Gastroesophageal sphincter (tissue), 4 donors: ENCODE measurements around the gene ATF6. TPM values are rescaled to one million over a fixed set of nuclear protein-coding genes. Genes with fewer than 3 reads are reported as not detected.

Source experiments
- ATAC-seq: fragments of 150-250 bp; one replicate; pipeline ENCODE4 v1.9.1; 2016; ENCODE audit warnings: mild to moderate bottlenecking, moderate library complexity
- H3K27ac ChIP-seq, 4 donors: fragments of 200-600 bp; sonication (generic) in 3 of 4; 1 replicate in 3 of 4; 2 replicates in 1 of 4; pipeline ENCODE4 v1.5.1; 2016 to 2019
- H3K27me3 ChIP-seq: fragments of 200-600 bp; sonication (generic); one replicate; pipeline ENCODE4 v1.5.1; 2019
- H3K36me3 ChIP-seq, 2 donors: fragments of 200-600 bp; sonication (generic); one replicate each; pipeline ENCODE4 v1.5.1; 2019; ENCODE audit warnings: control low read depth in 1 of 2
- H3K4me1 ChIP-seq, 3 donors: fragments of 200-600 bp; sonication (generic); 1 replicate in 2 of 3; 2 replicates in 1 of 3; pipeline ENCODE4 v1.5.1; 2016 to 2019; ENCODE audit warnings: control low read depth in 2 of 3
- H3K4me3 ChIP-seq, 2 donors: fragments of 200-600 bp; sonication (generic); one replicate each; pipeline ENCODE4 v1.5.1; 2019; ENCODE audit warnings: mild to moderate bottlenecking in 1 of 2, moderate library complexity in 1 of 2
- H3K9me3 ChIP-seq, 3 donors: fragments of 200-600 bp; sonication (generic); one replicate each; pipeline ENCODE4 v1.5.1; 2017 to 2019; ENCODE audit warnings: control low read depth in 2 of 3
- CTCF ChIP-seq, 4 experiments: fragments of 200-600 bp in 2 of 4; fragments of 450-650 bp in 2 of 4; sonication (generic) in 1 of 4; IDR thresholded peaks; one replicate each; pipeline ENCODE4 v1.5.1; 2017 to 2019; ENCODE audit warnings: antibody characterized with exemption in 4 of 4, mild to moderate bottlenecking in 2 of 4, moderate library complexity in 2 of 4
- EP300 ChIP-seq: sonication (generic); formaldehyde crosslinking; IDR thresholded peaks from one replicate; pipeline ENCODE4 v1.6.1; 2017; ENCODE audit warnings: antibody characterized with exemption, mild to moderate bottlenecking
- POLR2A ChIP-seq, 2 donors: fragments of 450-650 bp; IDR thresholded peaks; one replicate each; pipeline ENCODE4 v1.6.1; 2017; ENCODE audit warnings: antibody characterized with exemption in 2 of 2, mild to moderate bottlenecking in 2 of 2, moderate library complexity in 1 of 2
- POLR2AphosphoS5 ChIP-seq: sonication (generic); formaldehyde crosslinking; IDR thresholded peaks from one replicate; pipeline ENCODE4 v1.6.1; 2017; ENCODE audit warnings: antibody characterized with exemption
- WGBS, 2 donors: methylation state at CpG; one replicate each; pipeline ENCODE4 v1.1.5; 2018; ENCODE audit warnings: low coverage in 1 of 2; 5-methylcytosine and 5-hydroxymethylcytosine counted together
- total RNA-seq, 4 donors: library from RNA; depleted of rRNA; stranded (reverse); fragments of >200 nt; gene quantifications; one replicate each; pipeline ENCODE4 v1.1.0, GENCODE V29; 2016

Gene ATF6
- 10 to 100 TPM; 28.6 to 32.4 (median 29.7) TPM for total RNA-seq

- Histone ChIP-seq H3K27me3 (no peaks in the 10 kb centered on the region), H3K4me1 (peaks cover 0 to 51% (median 10%) of the 10 kb centered on the region in 3 donors), H3K9me3 (no peaks in the 10 kb centered on the region), H3K27ac (peak within 1 kb of the TSS; percentile 62 to 91 (median 82)), H3K4me3 (peak within 1 kb of the TSS; percentile 62 to 66), H3K36me3 (no peaks in the 10 kb centered on the region)
- TF ChIP-seq EP300 (no peak), CTCF (IDR thresholded peaks at IDR 0.05) (peak in 1 of 4 experiments; percentile 15), POLR2AphosphoS5 (peak; percentile 97), POLR2A (IDR thresholded peaks at IDR 0.05) (peak; percentile 63 to 73)
- ATAC-seq, result peak; percentile 88
- 1% methylated on average over 18 to 25 of the region's 35 CpGs for WGBS, 2 donors
Observed at GRCh38 chr1:161766102-161766981, at the start of gene ATF6. Gene ATF6 (plus strand): TSS chr1:161766320. CDS start chr1:161766361, 41 bp downstream.

- 57 to 67% methylated on average over 5 to 8 of the region's 8 CpGs for WGBS, 2 donors
- no peak overlapping the region for H3K27ac ChIP-seq
Observed at GRCh38 chr1:161718559-161719324, 47.4 kb upstream of the ATF6 start.

GRCh38 chr1:161719325-161719611, 46.9 kb upstream of the ATF6 start:
- 100% methylated on average over 1 of the region's 1 CpG for WGBS, 2 donors
- no peaks in the 10 kb centered on the region for H3K9me3 ChIP-seq
- ATAC-seq, result no peak
- H3K4me1 ChIP-seq, result no peaks in the 10 kb centered on the region
- H3K4me3 ChIP-seq, result no peak overlapping the region
- H3K36me3 ChIP-seq, result no peaks in the 10 kb centered on the region
- peaks cover 64% of the 10 kb centered on the region for H3K27me3 ChIP-seq
- no peak overlapping the region for H3K27ac ChIP-seq
- no peak for TF ChIP-seq EP300
- no peak for TF ChIP-seq CTCF (IDR thresholded peaks at IDR 0.05)
- TF ChIP-seq POLR2AphosphoS5, result no peak
- TF ChIP-seq POLR2A (IDR thresholded peaks at IDR 0.05), result no peak

More at GRCh38 chr1:161718559-161719324, 47.4 kb upstream of the ATF6 start:
- H3K4me1 ChIP-seq, result no peaks in the 10 kb centered on the region
- peaks cover 61% of the 10 kb centered on the region for H3K27me3 ChIP-seq
- no peak for ATAC-seq
- no peaks in the 10 kb centered on the region for H3K36me3 ChIP-seq
- H3K4me3 ChIP-seq, result no peak overlapping the region
- no peak for TF ChIP-seq EP300
- no peak for TF ChIP-seq CTCF (IDR thresholded peaks at IDR 0.05)
- TF ChIP-seq POLR2A (IDR thresholded peaks at IDR 0.05), result no peak
- no peak for TF ChIP-seq POLR2AphosphoS5
- no peaks in the 10 kb centered on the region for H3K9me3 ChIP-seq

- Histone ChIP-seq H3K27me3 (peaks cover 56% of the 10 kb centered on the region), H3K36me3 (no peaks in the 10 kb centered on the region), H3K27ac (no peak overlapping the region), H3K4me1 (peaks cover 0 to 4% (median under 1%) of the 10 kb centered on the region in 3 donors), H3K9me3 (no peaks in the 10 kb centered on the region), H3K4me3 (no peak overlapping the region)
- TF ChIP-seq POLR2A (IDR thresholded peaks at IDR 0.05), result no peak
- TF ChIP-seq EP300, result no peak
- TF ChIP-seq POLR2AphosphoS5, result no peak
- TF ChIP-seq CTCF (IDR thresholded peaks at IDR 0.05), result no peak
- no peak for ATAC-seq
- WGBS, 2 donors, result 60 to 100% methylated on average over 1 of the region's 1 CpG
Observed at GRCh38 chr1:161720422-161720821, 45.7 kb upstream of the ATF6 start.
